ENCODE measurements around the gene RNF220.

RNF220 gene

DNA sequence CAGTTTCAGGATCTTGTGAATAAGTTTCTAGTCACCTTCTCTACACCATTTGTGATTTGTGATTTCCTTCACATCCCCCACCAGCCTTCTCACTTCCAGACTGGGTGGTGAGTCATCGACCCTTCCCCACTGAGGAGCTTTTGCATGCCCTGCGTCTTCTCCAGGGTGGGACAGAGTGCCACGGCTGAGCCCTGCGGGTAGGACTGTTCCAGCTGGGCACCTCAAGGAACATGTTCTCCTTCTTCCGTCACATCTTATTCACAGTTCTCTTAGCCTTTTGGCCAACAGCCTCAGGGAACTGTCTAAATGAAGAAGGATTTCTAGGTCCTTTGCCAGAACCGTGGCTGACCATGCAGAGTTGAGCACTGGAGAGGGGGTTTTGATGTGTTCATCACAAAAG, 152.7 kb downstream of the RNF220 start:
- H2AFZ ChIP-seq (ENCODE audit: low read length): no peak overlapping the region
- H3K27me3 ChIP-seq (ENCODE audit: insufficient read depth, low read length): peaks cover 14% of the 10 kb centered on the region; the same call in 1 of the 2 replicates

DNA sequence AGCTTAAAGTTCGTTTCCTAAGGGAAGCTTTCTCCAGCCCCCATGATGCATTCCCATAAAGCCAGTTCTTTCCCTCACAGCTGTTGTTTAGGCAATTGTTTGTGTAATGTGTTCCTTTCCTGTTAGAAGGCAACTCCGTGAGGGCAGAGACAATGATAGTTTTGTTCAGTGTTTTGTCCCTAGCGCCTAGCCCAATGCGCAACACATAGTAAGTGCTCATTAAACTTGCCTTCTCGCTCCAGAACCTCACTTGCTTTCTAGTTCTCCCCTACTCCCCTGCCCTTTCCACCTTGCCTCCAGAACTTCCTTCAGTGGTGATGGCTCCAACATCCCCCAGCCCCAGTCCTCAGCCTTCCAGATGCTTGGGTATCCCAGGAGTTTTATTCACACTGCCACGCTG, 153.8 kb downstream of the RNF220 start:
- peaks cover 17% of the 10 kb centered on the region; the same call in 1 of the 2 replicates for H3K27me3 ChIP-seq (ENCODE audit: insufficient read depth, low read length)
- H2AFZ ChIP-seq (ENCODE audit: low read length): no peak overlapping the region
- no peak overlapping the region for H3K27ac ChIP-seq (ENCODE audit: low read depth, low read length, poor library complexity, severe bottlenecking)
- H3K4me2 ChIP-seq (ENCODE audit: low read length): no peak overlapping the region
- no peaks in the 10 kb centered on the region for H3K9me2 ChIP-seq (ENCODE audit: low read depth, low read length)
- H3K4me1 ChIP-seq (ENCODE audit: insufficient read depth, low read length, severe bottlenecking): no peaks in the 10 kb centered on the region
- H3K36me3 ChIP-seq (ENCODE audit: insufficient read depth, low read length): no peaks in the 10 kb centered on the region
- H3K9me3 ChIP-seq (ENCODE audit: low read length): no peaks in the 10 kb centered on the region
- no peak overlapping the region for H3K9ac ChIP-seq (ENCODE audit: low read length)
- H3F3A ChIP-seq (ENCODE audit: insufficient read depth, low read length): no peaks in the 10 kb centered on the region
- no peaks in the 10 kb centered on the region for H3K79me2 ChIP-seq (ENCODE audit: insufficient read depth, low read length)
- TF ChIP-seq, protein P1, sequence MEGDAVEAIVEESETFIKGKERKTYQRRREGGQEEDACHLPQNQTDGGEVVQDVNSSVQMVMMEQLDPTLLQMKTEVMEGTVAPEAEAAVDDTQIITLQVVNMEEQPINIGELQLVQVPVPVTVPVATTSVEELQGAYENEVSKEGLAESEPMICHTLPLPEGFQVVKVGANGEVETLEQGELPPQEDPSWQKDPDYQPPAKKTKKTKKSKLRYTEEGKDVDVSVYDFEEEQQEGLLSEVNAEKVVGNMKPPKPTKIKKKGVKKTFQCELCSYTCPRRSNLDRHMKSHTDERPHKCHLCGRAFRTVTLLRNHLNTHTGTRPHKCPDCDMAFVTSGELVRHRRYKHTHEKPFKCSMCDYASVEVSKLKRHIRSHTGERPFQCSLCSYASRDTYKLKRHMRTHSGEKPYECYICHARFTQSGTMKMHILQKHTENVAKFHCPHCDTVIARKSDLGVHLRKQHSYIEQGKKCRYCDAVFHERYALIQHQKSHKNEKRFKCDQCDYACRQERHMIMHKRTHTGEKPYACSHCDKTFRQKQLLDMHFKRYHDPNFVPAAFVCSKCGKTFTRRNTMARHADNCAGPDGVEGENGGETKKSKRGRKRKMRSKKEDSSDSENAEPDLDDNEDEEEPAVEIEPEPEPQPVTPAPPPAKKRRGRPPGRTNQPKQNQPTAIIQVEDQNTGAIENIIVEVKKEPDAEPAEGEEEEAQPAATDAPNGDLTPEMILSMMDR (IDR thresholded peaks at IDR 0.05; ENCODE audit: low read length): no peak
- TF ChIP-seq EZH2 (IDR thresholded peaks at IDR 0.05; ENCODE audit: borderline replicate concordance, low read length): no peak
- no peaks in the 10 kb centered on the region for H4K20me1 ChIP-seq (ENCODE audit: insufficient read depth, low read length)
- H3K4me3 ChIP-seq (ENCODE audit: low read depth, low read length, poor library complexity, severe bottlenecking): no peak overlapping the region

More for the DNA sequence above, 152.7 kb downstream of the RNF220 start:
- Histone ChIP-seq H3K79me2 (ENCODE audit: insufficient read depth, low read length) (no peaks in the 10 kb centered on the region), H3K9ac (ENCODE audit: low read length) (no peak overlapping the region), H4K20me1 (ENCODE audit: insufficient read depth, low read length) (no peaks in the 10 kb centered on the region), H3K4me1 (ENCODE audit: insufficient read depth, low read length, severe bottlenecking) (no peaks in the 10 kb centered on the region), H3K4me3 (ENCODE audit: low read depth, low read length, poor library complexity, severe bottlenecking) (no peak overlapping the region), H3K36me3 (ENCODE audit: insufficient read depth, low read length) (no peaks in the 10 kb centered on the region), H3F3A (ENCODE audit: insufficient read depth, low read length) (no peaks in the 10 kb centered on the region), H3K27ac (ENCODE audit: low read depth, low read length, poor library complexity, severe bottlenecking) (no peak overlapping the region), H3K4me2 (ENCODE audit: low read length) (no peak overlapping the region), H3K9me2 (ENCODE audit: low read depth, low read length) (no peaks in the 10 kb centered on the region), H3K9me3 (ENCODE audit: low read length) (no peaks in the 10 kb centered on the region)
- no peak for TF ChIP-seq EZH2 (IDR thresholded peaks at IDR 0.05; ENCODE audit: borderline replicate concordance, low read length)
- TF ChIP-seq, protein P1 (IDR thresholded peaks at IDR 0.05; ENCODE audit: low read length): no peak

DNA sequence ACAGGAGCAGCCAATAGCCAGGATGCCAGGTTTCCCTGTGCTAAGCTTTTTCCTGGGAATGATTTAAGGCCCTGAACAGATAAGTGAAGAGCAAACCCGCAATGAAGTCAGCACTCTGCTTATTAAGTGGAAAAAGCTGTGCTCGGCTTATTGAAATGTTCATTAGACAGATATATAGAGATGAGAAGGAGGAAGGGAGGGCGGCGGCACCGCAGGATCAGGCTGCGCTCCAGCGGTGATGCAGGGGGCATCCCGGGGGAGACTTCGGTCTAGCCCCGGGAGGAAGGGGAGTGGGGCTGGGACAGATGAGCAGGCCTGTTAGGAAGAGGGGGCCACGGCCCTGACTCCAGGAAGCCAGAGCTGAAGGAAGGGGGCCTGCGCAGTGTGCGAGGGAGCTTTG, 154.3 kb downstream of the RNF220 start:
- Histone ChIP-seq H3K4me3 (ENCODE audit: low read depth, low read length, poor library complexity, severe bottlenecking) (no peak overlapping the region), H3K27me3 (ENCODE audit: insufficient read depth, low read length) (peaks cover 17% of the 10 kb centered on the region; the same call in 1 of the 2 replicates), H3K36me3 (ENCODE audit: insufficient read depth, low read length) (no peaks in the 10 kb centered on the region), H3K9me2 (ENCODE audit: low read depth, low read length) (no peaks in the 10 kb centered on the region), H2AFZ (ENCODE audit: low read length) (no peak overlapping the region), H3K9me3 (ENCODE audit: low read length) (no peaks in the 10 kb centered on the region), H3F3A (ENCODE audit: insufficient read depth, low read length) (no peaks in the 10 kb centered on the region), H3K9ac (ENCODE audit: low read length) (no peak overlapping the region), H3K27ac (ENCODE audit: low read depth, low read length, poor library complexity, severe bottlenecking) (no peak overlapping the region), H3K79me2 (ENCODE audit: insufficient read depth, low read length) (no peaks in the 10 kb centered on the region), H4K20me1 (ENCODE audit: insufficient read depth, low read length) (no peaks in the 10 kb centered on the region), H3K4me1 (ENCODE audit: insufficient read depth, low read length, severe bottlenecking) (no peaks in the 10 kb centered on the region), H3K4me2 (ENCODE audit: low read length) (no peak overlapping the region)
- TF ChIP-seq, protein P1 (IDR thresholded peaks at IDR 0.05; ENCODE audit: low read length): no peak
- no peak for TF ChIP-seq EZH2 (IDR thresholded peaks at IDR 0.05; ENCODE audit: borderline replicate concordance, low read length)
